Stimulated activated CD8-positive, alpha-beta memory T cell treated with anti-CD3 and anti-CD28 coated beads, Interleukin-4, amount 100 ng/mL, for 24 hours (primary cell): Measurements from ENCODE around the gene DAAM1.

Source experiments
- DNase-seq: peaks from one replicate; pipeline ENCODE4 v3.0.0-alpha.2; 2020; ENCODE audit warnings: low read depth

The DAAM1 gene

DNA sequence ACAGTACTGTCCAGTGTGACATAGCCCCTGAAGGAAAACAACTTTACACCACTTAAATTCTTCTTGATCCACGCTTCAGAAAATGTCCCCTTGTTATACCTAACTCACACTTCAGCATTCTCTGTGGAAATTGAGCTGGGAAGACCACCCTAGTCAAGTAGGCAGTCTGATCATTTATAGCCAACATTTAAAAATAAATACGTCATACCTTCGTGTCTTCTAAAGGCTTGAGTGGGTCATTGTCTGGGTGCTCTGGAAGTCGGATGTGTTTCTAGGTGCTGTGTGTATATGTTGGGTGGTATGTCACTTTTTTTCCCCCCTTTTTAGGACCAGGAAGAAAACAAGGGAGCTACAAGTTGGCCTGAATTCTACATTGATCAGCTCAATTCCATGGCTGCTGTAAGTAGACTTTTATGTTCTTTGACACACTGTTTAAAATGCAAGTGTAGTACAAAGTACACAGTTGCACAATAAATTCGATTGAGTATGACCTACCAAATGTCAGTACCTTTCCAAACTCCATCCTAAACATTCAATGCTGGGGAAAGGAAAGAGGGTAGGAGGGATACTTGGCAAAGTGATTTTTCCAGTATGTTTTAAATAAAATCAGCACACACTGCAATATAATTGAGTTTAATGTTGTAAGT is 126.6 kb downstream of the DAAM1 start:
- no peak for DNase-seq

DNA sequence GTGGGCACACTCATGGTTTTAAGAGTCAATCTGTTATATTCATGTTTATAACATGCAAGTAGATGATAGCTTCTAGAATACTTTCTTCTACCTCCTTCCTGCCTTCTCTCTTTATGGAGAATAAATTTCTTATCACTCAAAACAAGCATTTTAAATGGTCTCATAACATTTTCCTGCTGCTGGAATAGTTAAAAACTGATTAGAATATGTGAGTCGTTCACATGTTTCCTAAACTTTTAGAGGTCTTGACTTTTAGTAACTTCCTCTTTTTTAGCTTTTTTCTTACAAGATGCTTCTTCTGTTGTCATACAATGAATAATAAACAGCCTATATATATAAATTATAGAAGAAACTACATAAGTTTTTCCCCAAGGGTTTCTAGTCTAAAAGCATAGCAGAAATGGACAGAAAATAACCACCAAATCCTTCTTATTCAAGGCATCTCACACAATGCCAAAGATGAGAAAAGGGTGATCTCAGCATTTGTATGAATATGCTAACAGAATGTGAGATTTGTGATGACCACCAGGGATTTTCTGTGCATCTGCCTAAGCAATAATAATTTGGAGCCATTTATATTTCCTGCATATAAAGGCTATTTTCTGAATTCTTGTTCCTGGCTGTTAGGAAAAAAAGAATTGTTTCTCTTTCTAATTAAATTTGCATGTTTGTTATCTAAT is 127.8 kb downstream of the DAAM1 start:
- DNase-seq: no peak

DNA sequence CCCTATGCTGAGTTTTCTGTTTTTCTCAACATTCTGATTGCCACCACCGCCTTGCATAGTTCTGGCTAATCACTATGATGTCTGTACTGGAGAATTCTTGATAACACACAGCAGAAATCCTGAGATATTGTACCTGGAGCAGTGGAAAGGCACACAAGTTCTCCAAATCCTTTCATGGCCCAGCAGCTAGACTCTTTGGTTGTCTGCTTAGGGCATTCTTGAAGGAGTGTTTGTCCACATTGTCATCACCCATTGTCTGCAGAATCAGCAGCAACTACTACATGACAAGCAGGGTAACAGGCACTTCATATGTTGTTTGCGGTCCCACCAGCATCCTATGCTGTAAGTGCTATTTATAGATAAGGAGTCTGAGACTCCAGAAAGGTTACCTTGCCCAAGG is 128.9 kb downstream of the DAAM1 start:
- DNase-seq: no peak

DNA sequence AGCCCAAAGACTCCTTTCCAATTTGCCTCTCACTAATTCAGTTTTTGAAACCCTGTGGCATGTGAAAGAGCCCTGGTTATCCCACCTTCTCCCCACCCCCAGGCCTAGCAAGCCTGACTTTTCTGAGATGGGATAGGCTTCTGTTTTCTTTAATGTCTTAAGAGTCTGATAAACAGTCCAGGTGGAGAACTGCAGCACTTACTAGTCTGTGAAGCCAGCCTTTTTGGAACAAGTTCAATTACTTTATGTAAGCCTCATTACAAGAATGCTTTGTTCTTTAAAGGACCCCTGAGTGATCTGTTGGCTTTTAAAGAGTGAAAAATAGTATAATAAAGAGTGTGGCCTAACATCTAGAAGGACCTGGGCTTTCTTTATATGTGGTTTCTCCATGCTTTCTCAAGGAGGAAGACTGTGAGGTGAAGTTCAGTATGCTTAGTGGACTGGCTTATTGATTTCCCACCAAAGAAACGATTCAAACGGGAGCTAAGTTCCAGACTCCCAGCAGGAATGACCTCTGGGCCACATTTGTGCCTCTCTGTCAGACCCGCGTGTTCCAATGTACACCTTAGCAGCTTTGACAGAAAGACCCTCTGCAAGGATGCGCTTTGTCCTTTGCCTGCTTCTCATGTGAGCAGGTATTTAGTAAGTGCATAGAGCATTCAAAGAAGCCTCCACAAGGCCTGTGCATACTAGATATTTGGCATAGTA is 129.5 kb downstream of the DAAM1 start:
- no peak for DNase-seq

DNA sequence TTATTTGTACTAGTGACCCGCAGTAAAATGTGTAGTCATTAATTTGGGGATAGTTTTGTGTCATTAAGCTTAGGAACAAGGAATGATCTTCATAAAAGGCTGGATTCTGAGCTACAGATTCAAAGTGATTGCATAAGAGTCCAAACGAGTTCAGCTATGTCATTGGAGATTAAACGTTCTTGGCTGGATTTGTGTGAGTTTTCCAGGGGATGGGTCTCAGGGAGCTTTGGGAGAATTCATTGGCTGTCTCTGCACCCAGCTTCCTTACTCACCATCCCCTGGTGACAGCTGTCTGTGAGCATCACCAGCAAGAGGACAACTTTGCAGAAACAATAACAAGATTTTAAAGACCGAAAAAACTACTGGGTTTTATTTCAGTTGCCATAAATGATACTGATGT is 130.4 kb downstream of the DAAM1 start:
- no peak for DNase-seq

DNA sequence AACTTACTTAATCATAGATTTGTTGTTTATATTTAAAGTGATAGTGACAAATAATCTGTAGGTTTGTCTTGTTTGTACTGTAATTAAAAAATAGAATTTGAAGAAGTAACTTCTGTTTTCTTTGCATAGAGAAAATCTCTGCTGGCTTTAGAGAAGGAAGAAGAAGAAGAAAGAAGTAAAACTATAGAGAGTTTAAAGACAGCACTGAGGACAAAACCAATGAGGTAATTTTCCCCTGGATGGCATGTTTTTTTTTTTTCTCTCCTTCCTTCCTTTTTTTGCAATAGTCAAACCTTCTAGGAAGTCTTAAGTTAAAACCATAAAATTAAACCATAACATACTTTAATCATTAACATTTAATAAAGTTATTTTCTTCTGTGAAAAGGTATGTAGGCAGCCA is 131.9 kb downstream of the DAAM1 start:
- no peak for DNase-seq

DNA sequence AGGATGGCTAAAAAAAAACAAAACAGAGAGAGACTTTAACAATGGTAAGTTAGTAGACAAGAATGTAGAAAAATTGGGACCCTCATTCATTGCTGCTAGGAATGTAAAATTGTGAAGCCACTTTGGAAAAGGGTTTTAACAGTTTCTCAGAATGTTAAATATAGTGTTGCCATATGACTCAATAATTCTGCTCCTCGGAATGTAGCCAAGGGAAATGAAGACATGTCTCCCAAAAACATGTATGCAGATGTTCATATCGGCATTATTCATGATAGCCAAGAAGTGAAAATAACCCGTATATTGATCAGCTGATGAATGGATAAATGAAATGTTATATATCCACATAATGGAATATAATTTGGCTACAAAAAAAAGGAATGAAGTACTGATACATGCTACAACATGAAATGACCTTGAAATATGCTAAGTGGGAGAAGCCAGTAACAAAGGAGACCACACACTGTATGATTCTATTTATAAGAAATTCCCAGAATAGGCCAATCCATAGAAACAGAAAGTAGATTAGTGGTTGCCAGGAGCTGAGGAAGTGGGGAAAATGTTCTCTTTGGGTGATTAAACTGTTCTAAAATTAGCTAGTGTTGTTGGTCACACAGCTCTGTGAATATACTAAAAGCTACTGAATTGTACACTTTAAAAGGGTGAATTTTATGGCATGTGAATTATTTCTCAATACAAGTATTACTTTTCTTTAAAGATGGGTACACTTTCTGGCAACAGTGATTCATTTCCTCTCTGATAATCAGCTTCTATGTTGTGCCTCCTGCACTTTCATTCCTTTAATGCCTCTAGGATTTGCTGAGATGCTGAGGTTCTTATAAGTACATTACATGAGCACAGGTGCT is 132.5 kb downstream of the DAAM1 start:
- no peak for DNase-seq

DNA sequence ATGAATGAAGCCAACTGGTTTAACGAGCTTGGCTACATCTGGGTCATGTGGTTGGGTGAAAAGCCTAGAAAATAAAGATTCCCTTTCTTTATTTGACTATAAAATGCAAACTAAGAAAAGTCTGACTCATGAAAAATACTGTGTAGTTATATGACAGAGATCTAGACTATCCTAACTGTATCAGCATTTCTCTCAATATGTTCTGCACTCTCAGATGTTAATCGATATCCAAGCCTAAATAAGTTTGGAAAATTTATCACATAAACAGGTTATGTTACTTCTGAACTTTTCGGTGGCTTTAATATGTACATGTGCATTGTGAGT is 133.1 kb downstream of the DAAM1 start:
- DNase-seq: no peak

DNA sequence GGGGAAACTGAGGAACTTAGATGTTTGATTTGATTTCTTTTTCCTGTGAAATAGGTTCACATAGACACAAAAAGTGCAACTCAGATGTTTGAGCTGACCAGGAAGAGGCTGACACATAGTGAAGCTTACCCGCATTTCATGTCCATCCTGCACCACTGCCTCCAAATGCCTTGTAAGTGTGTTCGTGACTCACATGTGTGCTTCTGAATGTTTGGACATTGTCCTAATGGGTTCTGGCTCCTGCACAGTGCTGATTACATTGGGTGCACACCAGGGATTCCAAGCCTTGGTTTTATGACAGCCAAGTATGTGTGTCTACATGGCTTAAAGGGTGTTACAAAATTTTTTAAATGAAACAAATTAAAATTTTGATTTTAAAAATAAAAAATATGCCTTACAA is 137.4 kb downstream of the DAAM1 start:
- DNase-seq: no peak

DNA sequence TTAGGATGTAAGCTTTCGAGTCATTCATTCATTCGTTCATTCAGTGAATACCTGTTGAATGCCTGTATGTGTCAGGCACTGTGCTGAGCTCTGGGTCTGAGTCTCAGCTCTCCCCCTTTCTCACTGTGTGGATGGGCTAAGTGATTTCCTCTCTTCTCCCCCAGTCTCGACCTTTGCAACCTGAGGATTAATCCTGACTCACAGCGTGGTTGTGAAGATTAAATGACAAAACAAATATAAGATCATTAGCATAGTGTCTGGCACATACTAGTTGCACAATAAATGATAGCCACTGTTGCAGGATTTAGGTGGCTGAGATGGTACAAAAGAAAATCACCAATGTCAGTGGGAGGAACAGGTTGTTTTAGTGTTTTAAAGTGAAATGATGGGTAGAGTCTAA is 140.0 kb downstream of the DAAM1 start:
- no peak for DNase-seq

DNA sequence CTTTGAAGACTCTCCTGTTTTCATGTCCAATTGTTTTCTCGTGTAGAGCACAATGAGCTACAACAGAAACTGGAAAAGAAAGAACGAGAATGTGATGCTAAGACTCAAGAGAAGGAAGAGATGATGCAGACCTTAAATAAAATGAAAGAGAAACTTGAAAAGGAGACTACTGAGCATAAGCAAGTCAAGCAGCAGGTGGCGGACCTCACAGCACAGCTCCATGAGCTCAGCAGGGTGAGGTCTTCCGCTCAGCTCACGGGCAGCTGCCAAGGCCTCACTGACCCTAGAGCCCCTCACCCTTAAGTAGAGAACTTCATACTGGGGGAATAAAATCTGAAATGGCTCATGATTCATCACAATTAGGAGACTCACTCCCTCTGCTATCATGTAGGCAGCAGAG is 142.0 kb downstream of the DAAM1 start:
- no peak for DNase-seq

DNA sequence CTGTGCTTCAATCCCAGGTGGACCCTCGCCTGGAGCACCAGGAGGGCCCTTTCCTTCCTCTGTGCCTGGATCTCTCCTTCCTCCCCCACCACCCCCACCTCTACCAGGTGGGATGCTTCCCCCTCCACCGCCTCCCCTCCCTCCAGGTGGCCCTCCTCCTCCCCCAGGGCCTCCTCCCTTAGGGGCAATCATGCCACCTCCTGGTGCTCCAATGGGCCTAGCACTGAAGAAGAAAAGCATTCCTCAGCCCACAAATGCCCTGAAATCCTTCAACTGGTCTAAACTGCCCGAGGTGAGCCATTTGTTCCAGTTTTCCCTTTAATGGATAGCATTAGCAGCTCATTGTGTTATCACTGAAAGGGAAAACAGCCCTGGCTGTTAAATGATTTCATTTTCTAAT is 142.8 kb downstream of the DAAM1 start:
- no peak for DNase-seq

DNA sequence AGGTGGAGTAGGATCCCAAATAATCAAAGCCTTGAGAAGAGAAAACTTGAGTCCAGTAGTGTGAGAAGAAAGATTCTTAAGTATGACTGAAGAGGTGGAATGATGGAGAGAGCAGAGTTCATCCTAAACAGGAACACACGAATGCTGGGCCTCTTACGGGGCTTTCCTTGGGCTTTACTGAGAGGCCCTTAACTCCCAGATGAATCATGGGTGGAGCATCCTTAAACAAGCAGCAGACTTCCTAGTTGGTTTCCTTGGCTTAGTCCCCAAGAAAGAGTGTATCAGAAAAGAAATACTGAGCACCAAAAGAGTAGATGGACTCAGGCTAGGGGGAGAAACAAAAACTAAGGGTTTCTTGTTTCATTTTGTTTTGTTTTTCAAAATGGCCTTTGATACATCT is 144.3 kb downstream of the DAAM1 start:
- DNase-seq: no peak

DNA sequence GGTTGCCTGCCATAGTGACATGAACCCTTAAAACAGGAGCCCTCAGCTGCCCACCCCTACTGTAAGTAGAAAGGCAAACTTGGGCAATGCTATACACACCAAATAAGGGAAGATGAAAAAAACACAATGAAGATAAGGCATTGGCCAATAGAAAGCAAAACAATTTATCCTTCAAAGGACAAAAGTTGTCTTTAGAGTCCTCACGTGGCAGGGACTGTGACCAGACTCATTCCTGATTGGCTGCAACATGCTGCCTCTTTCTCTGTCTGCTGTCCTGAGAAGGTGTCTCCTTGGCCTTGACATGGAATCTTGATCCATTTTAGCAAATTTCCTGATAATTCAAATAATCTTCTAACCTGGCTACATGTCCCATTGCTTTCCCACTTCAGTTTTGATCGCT is 144.8 kb downstream of the DAAM1 start:
- no peak for DNase-seq

DNA sequence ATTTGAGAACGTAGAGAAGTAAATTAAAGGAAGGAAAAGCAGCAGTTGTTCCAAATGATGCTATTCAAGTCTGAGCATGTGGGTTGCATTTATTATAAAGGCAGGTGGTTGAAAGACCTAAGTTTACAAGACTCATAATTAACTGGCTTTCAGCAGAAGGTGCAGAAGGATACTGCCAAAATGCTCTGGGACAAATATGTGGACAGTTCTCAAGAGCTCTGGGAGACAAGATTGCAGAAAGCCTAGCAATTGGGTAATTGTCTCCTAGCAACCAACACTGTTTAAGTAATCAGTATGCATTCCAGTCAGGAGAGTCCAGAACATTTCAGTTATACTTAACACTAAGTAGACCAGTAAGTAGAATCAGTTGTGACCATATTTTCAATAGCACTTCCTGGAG is 145.2 kb downstream of the DAAM1 start:
- DNase-seq: no peak

DNA sequence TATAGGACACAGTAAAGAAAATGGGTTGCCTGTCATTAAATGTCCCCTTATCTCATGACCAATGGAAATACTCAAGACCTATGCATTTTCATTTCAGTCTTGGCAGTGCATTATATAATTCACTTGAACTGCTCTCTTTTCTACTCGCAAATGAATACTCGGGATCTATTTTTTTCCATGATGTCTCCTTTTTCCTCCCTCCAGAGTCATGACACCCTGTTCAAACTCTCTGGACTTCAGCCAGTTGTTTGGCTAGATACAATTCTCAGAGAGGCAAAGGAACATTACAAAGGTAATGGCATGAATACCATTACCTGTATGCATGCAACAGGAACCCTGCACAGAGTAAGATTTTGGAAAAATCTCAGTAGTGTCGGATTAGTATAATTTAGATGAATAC is 145.8 kb downstream of the DAAM1 start:
- DNase-seq: no peak

DNA sequence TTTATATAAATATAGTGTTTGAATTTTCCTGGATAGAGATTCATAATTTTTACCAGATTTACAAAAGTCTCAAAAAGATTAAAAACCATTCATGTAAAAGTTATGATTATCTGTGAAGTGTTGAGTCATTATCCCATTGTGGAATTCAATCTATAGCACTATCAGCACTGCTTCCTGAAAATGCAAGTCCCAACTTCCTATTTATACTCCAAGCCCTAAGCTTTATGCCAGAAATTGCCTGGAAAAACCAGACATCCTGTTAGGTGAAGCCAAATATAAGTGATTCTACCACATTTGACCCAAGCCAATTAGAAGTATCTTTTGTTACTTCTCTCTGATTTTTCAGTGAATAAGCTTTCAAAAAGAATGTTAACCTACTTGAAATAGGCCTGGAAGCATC is 147.6 kb downstream of the DAAM1 start:
- DNase-seq: no peak

DNA sequence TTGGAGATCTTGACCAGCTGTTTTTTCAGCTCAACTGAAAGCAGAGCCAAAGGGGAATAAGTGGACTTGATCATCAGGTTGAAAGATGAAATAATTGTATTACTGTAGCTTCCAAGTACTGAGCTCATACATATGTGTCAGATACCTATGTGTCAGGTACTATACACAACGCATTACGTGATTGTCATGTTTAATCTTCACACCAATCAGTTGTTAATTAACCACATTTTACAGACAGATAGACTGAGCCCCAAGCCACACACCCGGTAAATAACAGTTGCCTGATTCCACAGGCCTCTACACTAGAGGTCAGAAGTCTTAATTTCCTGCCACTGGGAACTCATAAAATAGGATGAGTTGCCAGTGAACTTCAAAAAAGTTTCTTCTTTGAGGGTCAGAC is 148.2 kb downstream of the DAAM1 start:
- DNase-seq: no peak

DNA sequence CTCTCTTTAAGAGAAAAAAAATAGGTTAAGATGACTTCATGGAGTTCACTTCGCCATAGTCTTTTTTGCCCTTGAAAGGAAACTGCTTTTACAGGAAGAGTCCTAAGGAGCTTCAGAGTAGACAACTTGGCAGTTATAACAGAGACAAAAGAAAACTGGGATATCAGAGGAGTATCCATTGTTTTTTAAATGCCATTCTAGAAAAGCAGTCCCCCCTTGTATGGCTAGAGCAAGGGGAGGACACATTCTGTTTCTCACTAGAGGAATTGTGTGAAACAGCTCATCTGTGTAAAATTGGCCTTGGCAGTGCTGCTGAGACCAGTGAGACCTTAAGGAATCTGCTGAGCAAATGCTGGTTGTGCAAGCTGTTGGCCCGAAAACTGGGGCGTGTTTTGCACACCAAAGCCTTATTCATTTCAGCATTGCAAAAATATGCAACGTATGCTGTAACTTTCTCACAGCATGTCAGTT is 148.7 kb downstream of the DAAM1 start:
- no peak for DNase-seq

DNA sequence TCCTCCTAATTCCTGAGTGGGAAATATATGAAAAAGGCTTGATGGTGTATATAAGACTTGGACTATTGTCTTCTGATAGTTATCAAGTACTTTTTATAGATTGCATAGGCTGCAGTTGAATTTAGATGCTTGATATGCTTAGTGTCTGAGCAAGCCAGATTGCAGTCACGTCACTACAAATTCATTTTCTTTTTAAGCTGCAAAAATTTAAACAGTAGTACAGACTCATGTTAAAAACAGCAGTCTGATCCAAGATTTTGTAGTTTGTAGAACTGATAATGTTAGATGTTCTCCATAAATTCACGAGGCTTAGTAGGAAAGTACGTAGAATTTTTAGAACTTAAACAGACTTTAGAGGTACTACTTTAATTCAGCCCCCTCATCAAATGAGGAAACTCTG is 150.3 kb downstream of the DAAM1 start:
- no peak for DNase-seq

DNA sequence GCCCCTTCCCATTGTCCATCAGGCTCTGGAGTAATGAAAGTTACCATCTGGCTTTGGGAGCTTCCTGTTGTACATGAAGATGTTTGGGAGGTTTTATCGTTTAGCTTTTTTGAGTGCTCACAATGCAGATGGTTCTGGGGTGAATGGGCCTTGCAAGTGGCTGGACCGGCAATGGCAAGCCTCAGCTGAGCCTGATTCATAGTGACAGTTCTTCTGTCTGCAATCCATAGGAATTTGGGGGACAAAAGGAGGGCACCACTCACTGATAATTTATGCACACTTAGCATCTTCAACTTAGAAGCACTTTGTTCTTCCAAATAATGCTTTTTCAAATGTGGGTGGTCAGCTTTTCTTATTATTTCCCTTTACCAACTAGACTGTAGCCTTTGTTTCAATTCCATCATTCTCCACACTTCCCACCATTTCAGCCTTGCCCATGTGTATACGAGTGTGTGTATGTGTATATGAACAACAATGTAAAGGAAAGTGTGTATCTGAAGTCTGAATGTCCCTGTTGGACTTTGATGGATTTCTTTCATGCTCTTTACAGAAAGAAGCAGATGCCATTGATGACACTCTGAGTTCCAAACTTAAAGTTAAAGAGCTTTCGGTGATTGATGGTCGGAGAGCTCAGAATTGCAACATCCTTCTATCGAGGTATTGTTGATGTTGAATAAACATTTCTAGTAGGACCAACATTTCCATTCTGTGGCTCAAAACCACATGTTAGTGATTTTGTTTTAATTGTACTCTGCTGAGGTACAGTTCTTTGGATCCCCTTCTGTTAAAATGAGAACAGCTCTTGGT is 151.3 kb downstream of the DAAM1 start:
- DNase-seq: no peak
